Mesenteric fat pad (tissue), 1 donor: Measurements from ENCODE around the gene LCTL. TPM values are rescaled to one million over a fixed set of nuclear protein-coding genes. Genes with fewer than 3 reads are reported as not detected.

ENCODE experiments used
- DNase-seq: peaks from one replicate; pipeline ENCODE4 v3.0.0-alpha.2; 2020; ENCODE audit warnings: low spot score
- long read RNA-seq: library from polyadenylated mRNA; unstranded; transcript quantifications from one replicate; pipeline ENCODE4 v2.0.0, GENCODE V29; 2020
- total RNA-seq: library from RNA; stranded (reverse); fragmentation: NEBNext Ultra II Directional; extraction: Animal tissue kit (Norgen Biotek cat#: 25700); gene quantifications from one replicate; pipeline ENCODE4 v1.2.1, GENCODE V29; 2021
- donor health status: DM: yes; HTN: yes; CAD: no.

LCTL gene, protein sequence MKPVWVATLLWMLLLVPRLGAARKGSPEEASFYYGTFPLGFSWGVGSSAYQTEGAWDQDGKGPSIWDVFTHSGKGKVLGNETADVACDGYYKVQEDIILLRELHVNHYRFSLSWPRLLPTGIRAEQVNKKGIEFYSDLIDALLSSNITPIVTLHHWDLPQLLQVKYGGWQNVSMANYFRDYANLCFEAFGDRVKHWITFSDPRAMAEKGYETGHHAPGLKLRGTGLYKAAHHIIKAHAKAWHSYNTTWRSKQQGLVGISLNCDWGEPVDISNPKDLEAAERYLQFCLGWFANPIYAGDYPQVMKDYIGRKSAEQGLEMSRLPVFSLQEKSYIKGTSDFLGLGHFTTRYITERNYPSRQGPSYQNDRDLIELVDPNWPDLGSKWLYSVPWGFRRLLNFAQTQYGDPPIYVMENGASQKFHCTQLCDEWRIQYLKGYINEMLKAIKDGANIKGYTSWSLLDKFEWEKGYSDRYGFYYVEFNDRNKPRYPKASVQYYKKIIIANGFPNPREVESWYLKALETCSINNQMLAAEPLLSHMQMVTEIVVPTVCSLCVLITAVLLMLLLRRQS
- not detected for total RNA-seq
- long read RNA-seq: 0 reads

- DNase-seq: no peak
Observed at GRCh38 chr15:66565741-66566144, at the start of gene LCTL. LCTL (minus strand) TSS chr15:66565998; CDS start chr15:66565365, 633 bp downstream.

GRCh38 chr15:66614951-66615760 is 49.4 kb upstream of the LCTL start:
- DNase-seq: no peak

GRCh38 chr15:66614456-66614855 is 48.7 kb upstream of the LCTL start:
- no peak for DNase-seq

- no peak for DNase-seq
Observed at GRCh38 chr15:66613743-66614142, 47.9 kb upstream of the LCTL start.

- DNase-seq: no peak
Observed at GRCh38 chr15:66611257-66612053, 45.7 kb upstream of the LCTL start.

- DNase-seq: no peak
Observed at GRCh38 chr15:66609876-66610275, 44.1 kb upstream of the LCTL start.

DNA sequence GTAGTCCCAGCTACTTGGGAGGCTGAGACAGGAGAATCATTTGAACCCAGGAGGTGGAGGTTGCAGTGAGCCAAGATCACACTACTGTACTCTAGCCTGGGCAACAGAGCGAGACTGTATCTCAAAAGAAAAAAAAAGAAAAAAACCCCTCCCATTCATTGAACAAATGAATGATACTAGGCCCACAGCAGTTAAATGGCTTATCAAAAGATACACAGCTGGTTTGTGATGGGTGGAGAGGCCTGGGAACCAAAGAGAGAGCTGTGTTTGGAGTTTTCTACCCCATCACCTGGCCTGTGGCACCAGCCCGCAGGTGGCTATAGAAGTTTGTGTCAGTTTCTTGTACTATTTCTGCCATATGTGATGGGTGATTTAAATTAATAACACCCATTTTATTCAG is 43.1 kb upstream of the LCTL start:
- DNase-seq: no peak

DNA sequence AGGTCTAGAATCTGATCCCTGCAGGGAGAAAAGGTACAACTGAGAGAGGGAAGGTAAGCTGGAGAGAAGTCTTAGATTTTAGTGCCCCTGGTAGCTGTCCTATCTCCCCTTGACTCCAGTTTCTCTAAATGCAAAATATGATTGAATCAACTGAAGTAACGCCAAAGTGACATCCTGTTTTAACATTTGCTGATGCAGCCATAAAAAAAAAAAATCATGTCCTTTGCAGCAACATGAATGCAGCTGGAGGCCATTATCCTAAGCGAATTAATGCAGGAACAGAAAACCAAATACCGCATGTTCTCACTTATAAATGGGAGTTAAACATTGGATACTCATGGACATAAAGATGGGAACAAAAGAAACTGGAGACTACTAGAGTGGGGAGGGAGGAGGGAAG is 42.4 kb upstream of the LCTL start:
- no peak for DNase-seq

DNA sequence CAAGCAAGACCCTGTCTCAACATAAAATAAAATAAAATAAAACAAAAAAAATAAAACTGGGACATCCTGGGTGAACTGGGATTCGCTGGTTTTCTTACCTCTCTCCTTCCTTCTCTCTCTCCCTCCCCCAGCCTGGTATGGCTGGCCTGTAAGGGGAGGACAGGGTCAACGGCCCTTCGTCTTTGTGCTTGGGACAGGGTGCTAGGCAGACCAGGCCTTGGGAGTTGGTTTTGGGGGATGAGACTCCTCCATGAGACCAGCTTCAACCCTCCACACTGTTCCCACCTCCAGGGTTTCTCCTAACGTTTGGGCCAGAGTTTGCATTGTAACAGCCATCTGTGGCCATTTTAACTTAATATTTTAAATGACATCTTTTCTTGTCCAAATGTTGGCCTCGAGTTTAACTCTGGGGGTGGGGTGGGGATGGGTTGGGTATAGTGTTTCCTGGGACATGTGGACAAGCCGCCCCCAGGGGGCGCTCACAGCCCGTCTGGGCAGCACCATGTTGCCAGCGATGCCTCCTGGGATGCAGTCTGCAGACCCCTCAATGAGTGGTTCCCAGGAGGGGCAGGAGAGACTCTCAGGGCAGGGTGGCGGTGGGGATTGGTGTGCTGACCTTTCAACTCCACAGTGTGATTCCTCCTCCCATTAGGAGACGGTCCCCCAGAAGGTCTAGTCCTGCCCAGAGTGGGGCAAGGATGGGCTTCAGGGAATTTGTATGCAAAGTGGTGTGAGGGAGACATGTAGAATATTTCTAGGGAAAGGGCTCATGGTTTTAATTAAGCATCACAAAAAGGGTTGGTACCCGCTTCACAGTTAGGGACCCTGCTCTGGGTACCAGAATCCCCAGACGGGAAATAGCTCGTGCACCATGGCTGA is 37.7 kb upstream of the LCTL start:
- DNase-seq: no peak

DNA sequence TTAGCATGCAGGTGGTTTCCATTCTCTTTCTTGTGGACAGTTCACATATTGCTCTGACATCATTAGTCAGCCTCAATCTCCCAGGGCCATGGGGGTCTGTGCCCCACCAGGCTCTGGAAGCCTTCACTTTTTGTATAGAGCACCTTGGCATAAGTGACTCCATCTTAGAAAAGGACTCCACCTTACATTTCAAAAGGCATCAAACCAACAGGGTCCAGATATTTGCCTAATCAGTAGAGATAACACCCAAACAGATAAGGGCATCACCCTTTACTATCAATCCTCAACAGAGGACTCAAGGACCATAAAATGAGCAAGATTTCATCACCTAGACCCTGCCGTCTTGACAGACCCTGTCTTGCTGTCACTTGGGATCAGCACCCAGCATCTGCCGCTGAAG is 35.7 kb upstream of the LCTL start:
- DNase-seq: no peak

DNA sequence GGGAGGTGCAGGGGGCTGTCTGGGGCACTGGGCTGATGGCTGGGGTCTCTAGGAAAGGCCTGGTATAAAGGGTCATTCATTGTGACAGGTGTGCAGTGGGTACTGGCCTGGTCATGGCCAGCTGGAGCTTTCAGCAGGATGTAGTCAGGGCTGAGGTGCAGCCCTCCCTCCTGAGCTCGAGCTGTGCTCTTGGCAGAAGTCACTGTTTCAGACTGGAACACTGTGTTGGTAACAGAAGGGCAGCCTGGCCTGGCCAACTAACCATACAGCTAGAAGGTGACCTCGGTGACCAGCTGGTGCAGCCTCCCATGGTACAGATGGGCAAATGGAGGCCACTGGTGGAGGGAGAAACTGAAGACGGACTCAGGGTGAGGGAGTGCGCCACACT is 34.4 kb upstream of the LCTL start:
- DNase-seq: no peak

DNA sequence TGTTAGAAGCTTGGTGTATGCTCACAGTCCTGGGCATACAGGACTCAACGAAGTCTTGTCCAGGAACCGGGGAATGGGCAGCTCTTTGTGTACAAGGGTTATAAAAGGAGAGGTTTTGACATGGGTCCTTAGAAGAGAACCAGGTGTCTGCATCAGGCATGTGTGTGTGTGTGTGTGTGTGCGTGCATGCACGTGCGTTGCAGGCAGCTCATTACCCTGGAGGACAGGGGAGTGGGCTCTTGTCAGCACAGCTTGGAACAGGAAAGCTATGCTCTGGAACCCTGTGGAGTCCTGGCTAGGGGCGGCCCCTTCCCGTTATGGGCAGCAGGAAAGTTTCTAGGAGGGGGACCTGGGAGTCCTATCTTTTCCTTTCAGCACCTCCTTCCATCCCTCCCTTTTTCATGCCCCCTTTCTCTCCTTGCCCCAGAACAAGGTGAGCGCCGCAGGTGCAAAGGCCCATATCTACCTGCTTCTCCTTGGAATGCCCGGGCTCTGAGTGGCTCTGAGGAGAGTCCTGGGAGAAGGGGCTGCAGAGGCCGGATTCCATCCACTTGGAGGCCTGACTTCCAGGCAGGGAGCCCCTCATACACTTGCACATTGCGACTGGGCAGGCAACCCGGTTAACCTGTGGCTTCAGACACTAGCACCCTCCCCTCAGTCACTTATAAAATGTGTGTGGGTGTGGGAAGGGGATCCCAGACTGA is 33.9 kb upstream of the LCTL start:
- no peak for DNase-seq

DNA sequence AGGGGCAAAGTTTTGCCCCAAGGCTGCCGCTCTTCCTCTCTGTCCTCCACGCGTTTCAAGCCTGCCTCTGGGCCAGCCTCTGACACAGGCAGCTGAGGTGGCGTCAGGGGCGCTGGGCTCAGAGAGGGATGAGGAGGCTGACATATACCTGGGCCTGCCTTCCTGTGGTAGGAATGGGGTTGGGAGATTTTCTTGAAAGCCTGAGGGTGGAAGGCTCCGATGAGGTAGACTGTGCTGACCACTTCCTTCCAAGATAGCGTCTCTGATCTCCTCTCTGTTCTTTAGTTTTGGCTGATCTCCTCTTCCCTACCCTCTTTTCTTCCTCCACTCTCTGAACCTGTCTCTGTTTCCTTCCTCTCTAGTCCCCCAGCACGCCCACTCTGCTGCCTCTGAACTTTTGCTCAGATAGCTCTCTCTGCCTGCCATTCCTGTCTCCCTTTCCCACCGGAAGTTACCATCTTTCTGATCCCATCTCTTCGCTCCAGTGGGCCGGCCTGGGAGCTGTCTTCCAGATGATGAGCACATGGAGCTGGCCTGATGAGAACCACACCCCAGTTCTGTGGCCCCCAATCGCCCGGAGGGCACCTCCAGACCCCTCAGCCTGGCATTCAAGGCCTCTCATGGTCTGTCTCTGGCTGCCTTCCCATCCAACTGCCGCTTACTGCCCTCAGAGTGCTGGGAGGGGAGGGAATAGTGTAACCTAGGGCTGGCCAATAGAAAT is 32.5 kb upstream of the LCTL start:
- no peak for DNase-seq

DNA sequence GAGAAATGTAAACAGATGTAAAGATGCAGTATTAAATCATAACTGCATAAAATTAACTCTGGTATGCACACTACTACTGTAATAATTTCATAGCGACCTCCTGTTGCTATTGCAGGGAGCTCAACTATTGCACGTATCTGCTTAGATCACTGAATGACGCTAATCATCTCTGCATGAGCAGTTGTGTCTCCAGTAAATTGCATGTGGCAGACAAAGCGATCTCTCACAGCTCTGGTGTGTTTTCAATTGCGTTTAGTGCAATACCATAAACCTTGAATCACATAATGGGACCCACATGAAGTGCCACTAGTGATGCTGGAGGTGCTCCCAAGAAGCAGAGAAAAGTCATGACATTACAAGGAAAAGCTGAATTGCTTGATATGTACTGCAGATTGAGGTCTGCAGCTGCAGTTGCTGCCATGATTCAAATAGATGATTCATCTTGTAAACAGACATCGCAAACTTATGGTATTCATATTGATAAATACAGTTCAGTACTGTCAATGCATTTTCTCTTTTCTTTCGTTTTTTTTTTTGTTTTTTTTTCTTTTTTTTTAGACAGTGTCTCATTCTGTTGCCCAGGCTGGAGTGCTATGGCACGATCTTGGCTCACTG is 30.2 kb upstream of the LCTL start:
- DNase-seq: no peak

GRCh38 chr15:66595332-66595731 is 29.5 kb upstream of the LCTL start:
- no peak for DNase-seq

- no peak for DNase-seq
Observed at GRCh38 chr15:66594836-66595235, 29.0 kb upstream of the LCTL start.

DNA sequence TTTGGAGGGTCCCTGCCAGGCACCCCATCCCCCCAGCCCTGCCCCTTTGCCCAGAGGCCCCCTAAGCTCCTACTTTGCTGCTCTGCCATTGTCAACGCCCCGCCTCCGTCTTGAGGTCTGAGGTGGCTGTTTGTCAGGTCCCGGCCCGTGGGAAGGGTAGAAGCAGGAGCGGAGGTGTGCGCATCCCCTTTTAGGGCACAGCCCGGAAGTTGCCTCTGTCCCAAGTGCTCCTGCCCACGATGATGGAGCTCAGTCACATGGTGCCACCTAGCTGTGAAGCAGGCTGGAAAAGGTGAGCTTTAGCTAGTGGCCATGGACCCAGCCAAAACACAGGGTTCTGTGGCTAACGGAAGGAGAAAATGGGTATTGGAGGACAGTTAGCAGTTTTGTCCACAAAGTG is 28.5 kb upstream of the LCTL start:
- no peak for DNase-seq

DNA sequence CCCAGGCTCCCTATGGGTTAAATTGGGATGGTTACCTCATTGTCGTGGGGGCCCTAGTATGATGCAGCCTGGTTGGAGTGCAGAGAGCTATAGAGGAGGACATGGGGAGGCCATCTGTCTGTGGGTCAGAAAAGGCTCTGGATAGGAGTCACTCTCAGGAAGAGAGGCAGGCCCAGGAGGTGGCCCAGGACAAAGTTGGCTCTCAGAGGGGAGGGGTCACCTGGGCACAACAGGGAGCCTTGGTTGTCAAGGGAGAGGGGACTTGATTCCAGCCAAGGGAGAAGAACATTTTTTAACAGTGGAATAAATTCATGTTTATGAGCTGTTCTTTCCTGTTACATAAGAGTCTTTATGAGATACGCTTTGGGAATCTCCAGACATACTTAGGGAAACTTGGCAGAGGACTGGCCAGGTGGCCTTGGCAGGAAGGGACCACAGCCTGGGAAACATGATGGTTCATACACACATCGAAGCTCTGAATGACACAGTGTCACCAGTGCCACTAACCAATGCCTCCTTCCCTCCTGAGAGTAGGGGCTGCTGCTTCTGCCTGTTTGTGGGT is 27.5 kb upstream of the LCTL start:
- DNase-seq: no peak
